ENCODE data around the gene PCNA. TPM values are rescaled to one million over a fixed set of nuclear protein-coding genes. Genes with fewer than 3 reads are reported as not detected.

The PCNA gene
- total and polyA plus RNA-seq, 9 of the 15 experiments (the other 6 are each of a cell fraction or from before 2014, with no cell fraction given), result 213 to 390 (median 291) TPM

DNA sequence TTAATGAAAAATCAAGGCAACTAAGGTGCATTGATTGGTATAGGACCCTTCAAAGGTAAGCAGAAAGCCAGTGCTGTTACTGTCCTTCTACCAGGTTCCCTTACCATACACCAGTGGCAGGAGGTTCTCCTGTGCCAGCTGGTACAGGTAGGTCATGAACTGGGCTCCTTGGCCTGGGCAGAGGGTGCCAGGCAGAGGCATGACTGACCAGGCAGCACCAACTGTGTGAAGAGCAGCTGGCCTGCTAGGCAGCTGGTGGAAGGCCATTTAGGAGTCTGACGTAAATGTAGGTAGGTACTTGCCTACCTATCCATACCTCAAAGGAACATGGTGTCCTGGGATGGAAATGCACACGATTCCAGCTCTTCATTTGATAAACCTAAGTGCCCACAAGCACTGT, 23.3 kb downstream of the PCNA start:
- H3K79me2 ChIP-seq (ENCODE audit: control insufficient read depth, insufficient read depth, low read length), result no peaks in the 10 kb centered on the region
- H3K9me3 ChIP-seq (replicated peaks; ENCODE audit: control insufficient read depth, insufficient read depth, low read depth, low read length), result no peaks in the 10 kb centered on the region
- peaks cover 47% of the 10 kb centered on the region; the same call in 2 of the 3 replicates for H3K36me3 ChIP-seq (ENCODE audit: control insufficient read depth, insufficient read depth, low read length)
- no peak overlapping the region for H3K4me2 ChIP-seq (ENCODE audit: insufficient read depth, low read length)
- no peaks in the 10 kb centered on the region for H4K20me1 ChIP-seq (replicated peaks; ENCODE audit: control insufficient read depth, insufficient read depth, low read length)
- ATAC-seq (no peak), FAIRE-seq (no peak), DNase-seq (ENCODE audit: extremely low read depth in 1 of 4, low spot score in 3 of 4) (no peak)
- in situ Hi-C loops (cut with MboI), result no loop called here
- H3K9me1 ChIP-seq (ENCODE audit: control insufficient read depth, insufficient read depth, low read length), result no peaks in the 10 kb centered on the region
- ChIA-PET POLR2A (interaction anchor here (1.1 kb wide), 1 partner anchor 106 kb away, joined by 3 read pairs; no protein-coding TSS in a partner anchor), CTCF (ENCODE audit: low intra/inter-chr PET ratio) (no interaction called here)
- TF ChIP-seq MAFG (tag; conservative IDR thresholded peaks at IDR 0.05), result no peak
- TF ChIP-seq RBFOX2 (IDR thresholded peaks at IDR 0.05; ENCODE audit: low read depth, low read length), result 0 out of 2 replicates have a peak, but pooled peaks have one; percentile 4
- no peak overlapping the region for H3K27ac ChIP-seq (ENCODE audit: extremely low read depth, low read depth, low read length)
- no peak overlapping the region for H3K9ac ChIP-seq (ENCODE audit: insufficient read depth in 1 of 2, low read depth in 2 of 2, low read length in 2 of 2)
- H3K4me1 ChIP-seq (replicated peaks in 1 of 2; ENCODE audit: control insufficient read depth in 2 of 2, insufficient read depth in 2 of 2, low read length in 2 of 2), result no peaks in the 10 kb centered on the region
- no peak overlapping the region for H2AFZ ChIP-seq (ENCODE audit: low read depth, low read length)
- no TSS peak for BruUV-seq (replicated peaks)
- H3K4me3 ChIP-seq, result no peak overlapping the region
- intact Hi-C loops (cut with micrococcal nuclease), result no loop called here
- 100% methylated on average over 2 of the region's 2 CpGs for WGBS (ENCODE audit: insufficient coverage, low coverage, missing lambda C conversion rate)
- no peaks in the 10 kb centered on the region for H3K27me3 ChIP-seq (ENCODE audit: control insufficient read depth in 2 of 2, insufficient read depth in 2 of 2, low read length in 2 of 2)

DNA sequence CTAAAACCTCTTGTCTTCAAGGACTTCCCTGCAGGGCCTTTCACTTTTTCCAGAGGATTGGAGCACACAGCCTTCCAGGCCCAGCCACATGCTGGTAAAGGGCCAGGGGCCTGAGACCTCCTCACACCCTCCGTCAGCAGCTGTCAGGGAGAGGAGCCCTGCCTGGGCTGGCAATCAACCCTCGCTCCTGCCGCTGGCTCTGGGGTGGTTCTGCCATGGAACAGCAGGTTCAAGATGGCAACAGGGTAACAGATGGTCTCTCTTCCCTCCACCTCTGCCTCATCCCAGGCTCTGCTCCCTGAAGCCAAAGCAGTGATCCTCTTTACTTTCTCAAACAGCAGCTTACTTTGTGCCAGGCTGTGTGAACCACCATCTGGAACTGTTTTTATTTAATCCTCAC, 23.8 kb downstream of the PCNA start:
- no peaks in the 10 kb centered on the region for H3K27me3 ChIP-seq (ENCODE audit: control insufficient read depth in 2 of 2, insufficient read depth in 2 of 2, low read length in 2 of 2)
- H3K4me2 ChIP-seq (ENCODE audit: insufficient read depth, low read length), result no peak overlapping the region
- no peaks in the 10 kb centered on the region for H3K9me1 ChIP-seq (ENCODE audit: control insufficient read depth, insufficient read depth, low read length)
- H3K4me3 ChIP-seq, result no peak overlapping the region
- no peaks in the 10 kb centered on the region for H3K79me2 ChIP-seq (ENCODE audit: control insufficient read depth, insufficient read depth, low read length)
- no peak for DNase-seq (ENCODE audit: extremely low read depth in 1 of 4, low spot score in 3 of 4)
- no peak overlapping the region for H3K27ac ChIP-seq (ENCODE audit: extremely low read depth, low read depth, low read length)
- in situ Hi-C loops (cut with MboI), result no loop called here
- CTCF ChIA-PET (ENCODE audit: low intra/inter-chr PET ratio), result no interaction called here
- intact Hi-C loops (cut with micrococcal nuclease), result no loop called here
- TF ChIP-seq PHF8 (IDR thresholded peaks at IDR 0.05; ENCODE audit: borderline replicate concordance, low read length) (no peak), POLR2G (IDR thresholded peaks at IDR 0.05; ENCODE audit: low read depth, low read length) (peak; percentile 34; the same call in 1 of the 2 replicates)
- no TSS peak for BruUV-seq (replicated peaks)
- no peaks in the 10 kb centered on the region for H3K4me1 ChIP-seq (replicated peaks in 1 of 2; ENCODE audit: control insufficient read depth in 2 of 2, insufficient read depth in 2 of 2, low read length in 2 of 2)
- H4K20me1 ChIP-seq (replicated peaks; ENCODE audit: control insufficient read depth, insufficient read depth, low read length), result no peaks in the 10 kb centered on the region
- 92% methylated on average over 3 of the region's 3 CpGs for WGBS (ENCODE audit: insufficient coverage, low coverage, missing lambda C conversion rate)
- FAIRE-seq, result no peak
- POLR2A ChIA-PET, result interaction anchor here (0.7 to 1.1 kb wide), 2 partner anchors 106 to 272 kb away, joined by 3 read pairs; no protein-coding TSS in a partner anchor
- no peak for ATAC-seq
- peaks cover 42% of the 10 kb centered on the region; the same call in 2 of the 3 replicates for H3K36me3 ChIP-seq (ENCODE audit: control insufficient read depth, insufficient read depth, low read length)
- H3K9ac ChIP-seq (ENCODE audit: insufficient read depth in 1 of 2, low read depth in 2 of 2, low read length in 2 of 2), result no peak overlapping the region
- H3K9me3 ChIP-seq (replicated peaks; ENCODE audit: control insufficient read depth, insufficient read depth, low read depth, low read length), result no peaks in the 10 kb centered on the region
- H2AFZ ChIP-seq (ENCODE audit: low read depth, low read length), result no peak overlapping the region

Data from K562 (cell line).